ENCODE results near the gene TCF3.
A peak's percentile ranks its signal among the peaks of the same experiment; 100 is the strongest.

Gene TCF3

GRCh38 chr19:1656988-1657536, 4.6 kb upstream of the TCF3 start:
- Histone ChIP-seq H3K4me3 (ENCODE audit: insufficient read depth in 1 of 2, low read depth in 1 of 2, low read length in 2 of 2) (no peak overlapping the region), H2AFZ (ENCODE audit: low read depth, low read length) (no peak overlapping the region), H3K18ac (ENCODE audit: low read depth in 1 of 2, low read length in 2 of 2) (no peak overlapping the region), H3K36me3 (ENCODE audit: control insufficient read depth in 1 of 2, insufficient read depth in 2 of 2, low read depth in 1 of 2, low read length in 2 of 2) (no peaks in the 10 kb centered on the region), H3K27me3 (ENCODE audit: control insufficient read depth in 1 of 2, insufficient read depth in 1 of 2, low read length in 2 of 2) (peaks cover 0 to 11% of the 10 kb centered on the region in 2 experiments), H3K23ac (ENCODE audit: low read length in 2 of 2) (no peak overlapping the region), H2BK15ac (ENCODE audit: low read depth, poor library complexity, severe bottlenecking) (no peak overlapping the region), H2BK12ac (ENCODE audit: low read length in 2 of 2) (no peak overlapping the region), H3K9me3 (ENCODE audit: control insufficient read depth, low read length) (no peaks in the 10 kb centered on the region), H4K8ac (ENCODE audit: low read length) (no peak overlapping the region), H3K14ac (ENCODE audit: low read length in 2 of 2) (no peak overlapping the region), H2BK5ac (ENCODE audit: low read depth, low read length, poor library complexity, severe bottlenecking) (no peak overlapping the region), H4K91ac (ENCODE audit: low read length) (no peak overlapping the region), H3K4ac (ENCODE audit: low read depth in 1 of 2, low read length in 2 of 2) (no peak overlapping the region), H3K9ac (ENCODE audit: low read length) (no peak overlapping the region), H3K4me1 (ENCODE audit: control insufficient read depth, insufficient read depth, low read depth, low read length) (peaks cover 21% of the 10 kb centered on the region), H2AK5ac (ENCODE audit: low read length, severe bottlenecking) (no peak overlapping the region), H2BK120ac (ENCODE audit: low read depth, low read length) (no peak overlapping the region), H3K4me2 (ENCODE audit: low read length, poor library complexity, severe bottlenecking) (no peak overlapping the region), H3K79me1 (replicated peaks; ENCODE audit: low read length, poor library complexity, severe bottlenecking) (no peaks in the 10 kb centered on the region), H3K27ac (ENCODE audit: low read length, poor library complexity, severe bottlenecking) (no peak overlapping the region)
- WGBS = 90% methylated on average over 8 of the region's 8 CpGs
- DNase-seq = no peak

- Histone ChIP-seq H2BK5ac (ENCODE audit: low read depth, low read length, poor library complexity, severe bottlenecking) (no peak overlapping the region), H2BK15ac (ENCODE audit: low read depth, poor library complexity, severe bottlenecking) (no peak overlapping the region), H3K4ac (ENCODE audit: low read depth in 1 of 2, low read length in 2 of 2) (no peak overlapping the region), H3K9me3 (ENCODE audit: control insufficient read depth, low read length) (no peaks in the 10 kb centered on the region), H3K79me1 (replicated peaks; ENCODE audit: low read length, poor library complexity, severe bottlenecking) (no peaks in the 10 kb centered on the region), H4K91ac (ENCODE audit: low read length) (no peak overlapping the region), H4K8ac (ENCODE audit: low read length) (no peak overlapping the region), H3K27ac (ENCODE audit: low read length, poor library complexity, severe bottlenecking) (no peak overlapping the region), H2AFZ (ENCODE audit: low read depth, low read length) (no peak overlapping the region), H2BK120ac (ENCODE audit: low read depth, low read length) (no peak overlapping the region), H3K14ac (ENCODE audit: low read length in 2 of 2) (no peak overlapping the region), H3K36me3 (ENCODE audit: control insufficient read depth in 1 of 2, insufficient read depth in 2 of 2, low read depth in 1 of 2, low read length in 2 of 2) (no peaks in the 10 kb centered on the region), H3K4me1 (ENCODE audit: control insufficient read depth, insufficient read depth, low read depth, low read length) (peaks cover 21% of the 10 kb centered on the region), H3K27me3 (ENCODE audit: control insufficient read depth in 1 of 2, insufficient read depth in 1 of 2, low read length in 2 of 2) (peaks cover 0 to 11% of the 10 kb centered on the region in 2 experiments), H3K18ac (ENCODE audit: low read depth in 1 of 2, low read length in 2 of 2) (no peak overlapping the region), H3K9ac (ENCODE audit: low read length) (no peak overlapping the region), H2BK12ac (ENCODE audit: low read length in 2 of 2) (no peak overlapping the region), H2AK5ac (ENCODE audit: low read length, severe bottlenecking) (no peak overlapping the region), H3K4me2 (ENCODE audit: low read length, poor library complexity, severe bottlenecking) (no peak overlapping the region), H3K23ac (ENCODE audit: low read length in 2 of 2) (no peak overlapping the region), H3K4me3 (ENCODE audit: insufficient read depth in 1 of 2, low read depth in 1 of 2, low read length in 2 of 2) (no peak overlapping the region)
- 90% methylated on average over 17 of the region's 19 CpGs for WGBS
- no peak for DNase-seq
Observed at GRCh38 chr19:1655987-1656608, 3.7 kb upstream of the TCF3 start.

- H3K4ac ChIP-seq (ENCODE audit: low read depth in 1 of 2, low read length in 2 of 2) = no peak overlapping the region
- H2AFZ ChIP-seq (ENCODE audit: low read depth, low read length) = no peak overlapping the region
- no peak overlapping the region for H2BK15ac ChIP-seq (ENCODE audit: low read depth, poor library complexity, severe bottlenecking)
- no peak overlapping the region for H3K4me3 ChIP-seq (ENCODE audit: insufficient read depth in 1 of 2, low read depth in 1 of 2, low read length in 2 of 2)
- no peak overlapping the region for H2BK12ac ChIP-seq (ENCODE audit: low read length in 2 of 2)
- no peak overlapping the region for H3K23ac ChIP-seq (ENCODE audit: low read length in 2 of 2)
- no peak overlapping the region for H2BK120ac ChIP-seq (ENCODE audit: low read depth, low read length)
- no peaks in the 10 kb centered on the region for H3K9me3 ChIP-seq (ENCODE audit: control insufficient read depth, low read length)
- no peak overlapping the region for H2AK5ac ChIP-seq (ENCODE audit: low read length, severe bottlenecking)
- H4K8ac ChIP-seq (ENCODE audit: low read length) = no peak overlapping the region
- peaks cover 24% of the 10 kb centered on the region for H3K4me1 ChIP-seq (ENCODE audit: control insufficient read depth, insufficient read depth, low read depth, low read length)
- no peak overlapping the region for H3K27ac ChIP-seq (ENCODE audit: low read length, poor library complexity, severe bottlenecking)
- no peak overlapping the region for H4K91ac ChIP-seq (ENCODE audit: low read length)
- no peak overlapping the region for H2BK5ac ChIP-seq (ENCODE audit: low read depth, low read length, poor library complexity, severe bottlenecking)
- no peak overlapping the region for H3K9ac ChIP-seq (ENCODE audit: low read length)
- H3K4me2 ChIP-seq (ENCODE audit: low read length, poor library complexity, severe bottlenecking) = no peak overlapping the region
- H3K27me3 ChIP-seq (ENCODE audit: control insufficient read depth in 1 of 2, insufficient read depth in 1 of 2, low read length in 2 of 2) = peaks cover 0 to 11% of the 10 kb centered on the region in 2 experiments
- H3K14ac ChIP-seq (ENCODE audit: low read length in 2 of 2) = no peak overlapping the region
- no peaks in the 10 kb centered on the region for H3K79me1 ChIP-seq (replicated peaks; ENCODE audit: low read length, poor library complexity, severe bottlenecking)
- no peak for DNase-seq
- no peak overlapping the region for H3K18ac ChIP-seq (ENCODE audit: low read depth in 1 of 2, low read length in 2 of 2)
- no peaks in the 10 kb centered on the region for H3K36me3 ChIP-seq (ENCODE audit: control insufficient read depth in 1 of 2, insufficient read depth in 2 of 2, low read depth in 1 of 2, low read length in 2 of 2)
- 91% methylated on average over 34 of the region's 34 CpGs for WGBS
Observed at GRCh38 chr19:1655131-1655981, 2.9 kb upstream of the TCF3 start.

- Histone ChIP-seq H3K4ac (ENCODE audit: low read depth in 1 of 2, low read length in 2 of 2) (no peak overlapping the region), H3K23ac (ENCODE audit: low read length in 2 of 2) (no peak overlapping the region)
Observed at GRCh38 chr19:1654178-1654792, 1.9 kb upstream of the TCF3 start.

More at GRCh38 chr19:1654178-1654792, 1.9 kb upstream of the TCF3 start:
- Histone ChIP-seq H3K79me1 (replicated peaks; ENCODE audit: low read length, poor library complexity, severe bottlenecking) (peaks cover 4% of the 10 kb centered on the region), H3K4me2 (ENCODE audit: low read length, poor library complexity, severe bottlenecking) (no peak overlapping the region), H3K4me1 (ENCODE audit: control insufficient read depth, insufficient read depth, low read depth, low read length) (peaks cover 34% of the 10 kb centered on the region), H4K91ac (ENCODE audit: low read length) (peak overlapping the region; percentile 68), H3K14ac (ENCODE audit: low read length in 2 of 2) (no peak overlapping the region), H2BK120ac (ENCODE audit: low read depth, low read length) (no peak overlapping the region), H3K18ac (ENCODE audit: low read depth in 1 of 2, low read length in 2 of 2) (no peak overlapping the region), H4K8ac (ENCODE audit: low read length) (no peak overlapping the region), H3K36me3 (ENCODE audit: control insufficient read depth in 1 of 2, insufficient read depth in 2 of 2, low read depth in 1 of 2, low read length in 2 of 2) (peaks cover 6 to 9% of the 10 kb centered on the region in 2 experiments), H3K9ac (ENCODE audit: low read length) (no peak overlapping the region), H2AK5ac (ENCODE audit: low read length, severe bottlenecking) (no peak overlapping the region), H2AFZ (ENCODE audit: low read depth, low read length) (no peak overlapping the region), H2BK5ac (ENCODE audit: low read depth, low read length, poor library complexity, severe bottlenecking) (peak overlapping the region; percentile 37), H3K4me3 (ENCODE audit: insufficient read depth in 1 of 2, low read depth in 1 of 2, low read length in 2 of 2) (peak overlapping the region in 1 of 2 experiments; percentile 8), H2BK15ac (ENCODE audit: low read depth, poor library complexity, severe bottlenecking) (no peak overlapping the region), H2BK12ac (ENCODE audit: low read length in 2 of 2) (no peak overlapping the region), H3K27me3 (ENCODE audit: control insufficient read depth in 1 of 2, insufficient read depth in 1 of 2, low read length in 2 of 2) (peaks cover 0 to 11% of the 10 kb centered on the region in 2 experiments), H3K27ac (ENCODE audit: low read length, poor library complexity, severe bottlenecking) (no peak overlapping the region), H3K9me3 (ENCODE audit: control insufficient read depth, low read length) (no peaks in the 10 kb centered on the region)
- 88% methylated on average over 18 of the region's 18 CpGs for WGBS
- DNase-seq = no peak

Measured in mesenchymal stem cell (in vitro differentiated cells and primary cell).